GM12891 (cell line): ENCODE results near the gene NCKAP5.

Experiments used
- PAX5 ChIP-seq: IDR thresholded peaks from 2 replicates; pipeline ENCODE4 v1.6.1; 2011; ENCODE audit warnings: low read length, moderate library complexity, mild to moderate bottlenecking; ENCODE audit not compliant: insufficient read depth, severe bottlenecking
- POLR2A ChIP-seq: IDR thresholded peaks from 2 replicates; pipeline ENCODE4 v1.6.1; 2011; ENCODE audit warnings: low read depth, low read length, control low read depth
- POLR2AphosphoS5 ChIP-seq: IDR thresholded peaks from 2 replicates; pipeline ENCODE4 v1.6.1; 2011; ENCODE audit warnings: low read depth, low read length, control low read depth
- TAF1 ChIP-seq: IDR thresholded peaks from 2 replicates; pipeline ENCODE4 v1.6.1; 2011; ENCODE audit warnings: low read depth, low read length, control low read depth

- no peak for TF ChIP-seq POLR2AphosphoS5
- TF ChIP-seq POLR2A: no peak
- TF ChIP-seq PAX5: no peak
- no peak for TF ChIP-seq TAF1
Observed at GRCh38 chr2:133266926-133267590, 301.2 kb downstream of the NCKAP5 start.
